Breast epithelium (tissue), 4 donors: ENCODE measurements around the gene FERD3L. TPM values are rescaled to one million over a fixed set of nuclear protein-coding genes. Genes with fewer than 3 reads are reported as not detected.

Experiments
- DNase-seq, 2 donors: peaks; one replicate each; pipeline ENCODE4 v3.0.0-alpha.2; 2019; ENCODE audit warnings: low spot score in 2 of 2
- H3K27ac ChIP-seq, 2 donors: fragments of 200-600 bp; sonication (generic) in 1 of 2; one replicate each; pipeline ENCODE4 v1.5.1; 2016 to 2019; ENCODE audit warnings: mild to moderate bottlenecking in 1 of 2
- H3K27me3 ChIP-seq, 2 donors: fragments of 200-600 bp; sonication (generic) in 1 of 2; one replicate each; pipeline versions ENCODE4 v1.5.1 to v1.6.0; 2017 to 2019; ENCODE audit warnings: control low read depth in 1 of 2, mild to moderate bottlenecking in 1 of 2
- H3K36me3 ChIP-seq: fragments of 200-600 bp; one replicate; pipeline ENCODE4 v1.5.1; 2019
- H3K4me1 ChIP-seq, 2 donors: fragments of 200-600 bp; sonication (generic); one replicate each; pipeline ENCODE4 v1.5.1; 2016 to 2019; ENCODE audit warnings: control low read depth in 1 of 2
- H3K4me3 ChIP-seq, 3 donors: fragments of 200-600 bp; sonication (generic); 1 replicate in 2 of 3; 2 replicates in 1 of 3; pipeline ENCODE4 v1.5.1; 2016 to 2019; ENCODE audit warnings: mild to moderate bottlenecking in 3 of 3, moderate library complexity in 2 of 3
- H3K9me3 ChIP-seq, 2 donors: fragments of 200-600 bp; sonication (generic) in 1 of 2; one replicate each; pipeline ENCODE4 v1.5.1; 2016 to 2019; ENCODE audit warnings: control low read depth in 1 of 2
- CTCF ChIP-seq, 3 donors: fragments of 450-650 bp; IDR thresholded peaks; one replicate each; pipeline ENCODE4 v1.5.1; 2016 to 2017; ENCODE audit warnings: antibody characterized with exemption in 3 of 3, mild to moderate bottlenecking in 3 of 3, moderate library complexity in 3 of 3
- POLR2A ChIP-seq: fragments of 450-650 bp; IDR thresholded peaks from one replicate; pipeline ENCODE4 v1.6.1; 2016; ENCODE audit warnings: antibody characterized with exemption, mild to moderate bottlenecking, moderate library complexity
- POLR2AphosphoS5 ChIP-seq, 3 donors: sonication (generic); formaldehyde crosslinking; IDR thresholded peaks; one replicate each; pipeline ENCODE4 v1.6.1; 2017; ENCODE audit warnings: antibody characterized with exemption in 3 of 3
- intact Hi-C: fragments of 100-400 bp; cut with DNase I; formaldehyde crosslinking; loops from one replicate; pipeline ENCODE4 v1.15.1; 2023; ENCODE audit warnings: low total_unique reads
- total RNA-seq, 3 donors: library from RNA; depleted of rRNA; stranded (reverse); fragments of >200 nt; gene quantifications; one replicate each; pipeline ENCODE4 v1.1.0, GENCODE V29; 2016

FERD3L gene
- total RNA-seq, 3 donors from 2014 or later: not detected

- Histone ChIP-seq H3K27me3 (peaks cover 0 to 79% of the 10 kb centered on the region in 2 donors), H3K9me3 (no peaks in the 10 kb centered on the region), H3K4me1 (no peaks in the 10 kb centered on the region), H3K4me3 (peak within 1 kb of the TSS; percentile 60 to 85 (median 84)), H3K27ac (peak within 1 kb of the TSS; percentile 69 to 92), H3K36me3 (no peaks in the 10 kb centered on the region)
- TF ChIP-seq POLR2AphosphoS5 (IDR thresholded peaks at IDR 0.05): peak; percentile 53 to 78 (median 69)
- no peak for TF ChIP-seq POLR2A
- peak in 1 of 2 donors; percentile 22 for DNase-seq
- intact Hi-C loops: no loop called here
Measured at GRCh38 chr7:19117091-19117869, 27.9 kb downstream of the FERD3L start, which contains the start of gene TWIST1. Gene TWIST1, minus strand, starts transcription at chr7:19117636. Its CDS starts 315 bp downstream, at chr7:19117321.

- TF ChIP-seq POLR2A (no peak), POLR2AphosphoS5 (IDR thresholded peaks at IDR 0.05) (no peak), CTCF (IDR thresholded peaks at IDR 0.05) (no peak)
- Histone ChIP-seq H3K4me3 (peak overlapping the region; percentile 60 to 85 (median 84)), H3K4me1 (no peaks in the 10 kb centered on the region), H3K36me3 (no peaks in the 10 kb centered on the region), H3K9me3 (no peaks in the 10 kb centered on the region), H3K27ac (peak overlapping the region; percentile 69 to 92), H3K27me3 (peaks cover 0 to 88% of the 10 kb centered on the region in 2 donors)
- intact Hi-C loops: no loop called here
- DNase-seq: no peak
Measured at GRCh38 chr7:19116121-19117090, 28.8 kb downstream of the FERD3L start.

- H3K36me3 ChIP-seq: no peaks in the 10 kb centered on the region
- TF ChIP-seq CTCF (IDR thresholded peaks at IDR 0.05) (no peak), POLR2AphosphoS5 (IDR thresholded peaks at IDR 0.05) (no peak), POLR2A (no peak)
- DNase-seq: no peak
- H3K27me3 ChIP-seq: peaks cover 0 to 87% of the 10 kb centered on the region in 2 donors
- H3K9me3 ChIP-seq: no peaks in the 10 kb centered on the region
- H3K4me1 ChIP-seq: no peaks in the 10 kb centered on the region
- peak overlapping the region; percentile 60 to 84 (median 66) for H3K4me3 ChIP-seq
- peak overlapping the region in 1 of 2 donors; percentile 4 for H3K27ac ChIP-seq
- intact Hi-C loops: no loop called here
Measured at GRCh38 chr7:19114551-19114855, 30.7 kb downstream of the FERD3L start.

- Histone ChIP-seq H3K4me1 (no peaks in the 10 kb centered on the region), H3K9me3 (no peaks in the 10 kb centered on the region), H3K27ac (peak overlapping the region; percentile 4 to 26), H3K27me3 (peaks cover 0 to 89% of the 10 kb centered on the region in 2 donors), H3K4me3 (peak overlapping the region; percentile 60 to 84 (median 66)), H3K36me3 (no peaks in the 10 kb centered on the region)
- DNase-seq: no peak
- intact Hi-C loops: no loop called here
- TF ChIP-seq POLR2AphosphoS5 (IDR thresholded peaks at IDR 0.05) (no peak), CTCF (IDR thresholded peaks at IDR 0.05) (no peak), POLR2A (no peak)
Measured at GRCh38 chr7:19113855-19114550, 31.2 kb downstream of the FERD3L start.

GRCh38 chr7:19113002-19113350, 32.2 kb downstream of the FERD3L start:
- H3K27me3 ChIP-seq: peaks cover 0 to 89% of the 10 kb centered on the region in 2 donors
- TF ChIP-seq POLR2AphosphoS5 (IDR thresholded peaks at IDR 0.05) (no peak), CTCF (IDR thresholded peaks at IDR 0.05) (no peak), POLR2A (no peak)
- no peaks in the 10 kb centered on the region for H3K36me3 ChIP-seq
- intact Hi-C loops: no loop called here
- H3K4me1 ChIP-seq: no peaks in the 10 kb centered on the region
- H3K9me3 ChIP-seq: no peaks in the 10 kb centered on the region
- DNase-seq: no peak
- peak overlapping the region in 1 of 2 donors; percentile 86 for H3K27ac ChIP-seq
- peak overlapping the region; percentile 39 to 84 (median 66) for H3K4me3 ChIP-seq
